AG04450 (cell line): ENCODE data around the gene UBAP2L. TPM values are rescaled to one million over a fixed set of nuclear protein-coding genes. Genes with fewer than 3 reads are reported as not detected.

Source experiments
- CTCF ChIA-PET: fragments of 300-600, 350-600 bp; formaldehyde crosslinking; extraction: SDS; loops from one replicate; lab custom pipeline; 2022; ENCODE audit warnings: antibody characterized with exemption, inconsistent platforms; lab: Charles Lee
- POLR2A ChIA-PET: fragments of 350-600 bp; formaldehyde crosslinking; extraction: SDS; loops from one replicate; lab custom pipeline; 2021; ENCODE audit warnings: antibody characterized with exemption, inconsistent platforms; lab: Yijun Ruan, JAX
- DNase-seq: peaks from one replicate; pipeline ENCODE4 v3.0.0-alpha.2; 2011; ENCODE audit warnings: low read depth, low spot score
- H3K27ac ChIP-seq: one replicate; pipeline ENCODE4 v1.5.1; 2012; ENCODE audit warnings: low read depth, low read length, control low read depth
- H3K27me3 ChIP-seq: one replicate; pipeline ENCODE4 v1.6.0; 2012; ENCODE audit warnings: low read length; ENCODE audit not compliant: control insufficient read depth, insufficient read depth
- H3K4me3 ChIP-seq: 2 replicates; pipeline ENCODE4 v1.5.1; 2011; ENCODE audit warnings: mild to moderate bottlenecking, low read depth, low read length, control low read depth
- H3K9me3 ChIP-seq: 2 replicates; pipeline ENCODE4 v1.5.1; 2012; ENCODE audit warnings: low read length; ENCODE audit not compliant: control insufficient read depth, insufficient read depth
- CTCF ChIP-seq: IDR thresholded peaks from 2 replicates; pipeline ENCODE4 v1.5.1; 2011; ENCODE audit warnings: low read depth, low read length, control low read depth, inconsistent platforms
- polyA plus RNA-seq: library from polyadenylated mRNA; depleted of rRNA; stranded (reverse); fragments of >200 nt; gene quantifications from 2 replicates; pipeline ENCODE4 v1.2.3, GENCODE V29; 2011

UBAP2L gene
- polyA plus RNA-seq, 1 experiment, result 173 TPM

- DNase-seq, result no peak
- POLR2A ChIA-PET, result interaction anchor here (1.1 kb wide), 1 partner anchor 30 kb away, joined by 4 read pairs; the partner anchor contains the start of gene UBAP2L
These were observed 30.2 kb upstream of the UBAP2L start for GRCh38 chr1:154190550-154190949.

GRCh38 chr1:154191990-154192461 is 28.7 kb upstream of the UBAP2L start, which contains the start of gene TPM3:
Gene TPM3, minus strand, starts transcription at chr1:154192100. Its CDS starts 82 bp downstream, at chr1:154192018.
- CTCF ChIA-PET, result interaction anchor here (1.0 to 1.3 kb wide), 2 partner anchors 80 to 143 kb away, joined by 3 to 5 read pairs; no protein-coding TSS in a partner anchor
- DNase-seq, result no peak
- POLR2A ChIA-PET, result interaction anchor here (1.4 kb wide), 1 partner anchor 202 kb away, joined by 5 read pairs; the partner anchor contains the start of gene RPS27
- H3K4me3 ChIP-seq, result no peak within 1 kb of the TSS
- TF ChIP-seq CTCF, result no peak
- no peaks in the 10 kb centered on the region for H3K9me3 ChIP-seq
- H3K27ac ChIP-seq, result no peak within 1 kb of the TSS
- H3K27me3 ChIP-seq, result peaks cover 13% of the 10 kb centered on the region

More at GRCh38 chr1:154190550-154190949, 30.2 kb upstream of the UBAP2L start:
- no peak overlapping the region for H3K27ac ChIP-seq
- CTCF ChIA-PET, result interaction anchor here (0.6 to 1.3 kb wide), 3 partner anchors 8 to 287 kb away, joined by 3 to 5 read pairs (median 4); no protein-coding TSS in a partner anchor
- peaks cover 13% of the 10 kb centered on the region for H3K27me3 ChIP-seq
- no peaks in the 10 kb centered on the region for H3K9me3 ChIP-seq
- TF ChIP-seq CTCF, result no peak
- H3K4me3 ChIP-seq, result no peak overlapping the region

- TF ChIP-seq CTCF, result no peak
- no peak overlapping the region for H3K4me3 ChIP-seq
- POLR2A ChIA-PET, result interaction anchor here (0.7 to 1.4 kb wide), 3 partner anchors 28 to 246 kb away, joined by 3 to 5 read pairs (median 3); partner anchors contain the start of genes RPS27 and UBAP2L
- no peak overlapping the region for H3K27ac ChIP-seq
- no peak for DNase-seq
- peaks cover 13% of the 10 kb centered on the region for H3K27me3 ChIP-seq
- H3K9me3 ChIP-seq, result no peaks in the 10 kb centered on the region
- CTCF ChIA-PET, result interaction anchor here (1.0 to 1.3 kb wide), 2 partner anchors 79 to 142 kb away, joined by 3 to 5 read pairs; no protein-coding TSS in a partner anchor
These were observed 28.3 kb upstream of the UBAP2L start for GRCh38 chr1:154192476-154192875.

- H3K27ac ChIP-seq, result no peak overlapping the region
- POLR2A ChIA-PET, result interaction anchor here (1.3 kb wide), 1 partner anchor 27 kb away, joined by 3 read pairs; the partner anchor contains the start of gene UBAP2L
These were observed 26.9 kb upstream of the UBAP2L start for GRCh38 chr1:154193821-154194220.

More at GRCh38 chr1:154193821-154194220, 26.9 kb upstream of the UBAP2L start:
- Histone ChIP-seq H3K9me3 (no peaks in the 10 kb centered on the region), H3K4me3 (no peak overlapping the region), H3K27me3 (peaks cover 13% of the 10 kb centered on the region)
- CTCF ChIA-PET, result no interaction called here
- no peak for DNase-seq
- no peak for TF ChIP-seq CTCF
